GM12878 (cell line): ENCODE results near the gene DOCK9. TPM values are rescaled to one million over a fixed set of nuclear protein-coding genes. Genes with fewer than 3 reads are reported as not detected.

ENCODE experiments used
- ATAC-seq: fragments of 200-7000 bp; cut with Tn5 transposase; 3 replicates; pipeline ENCODE4 v1.9.1; 2020; ENCODE audit warnings: mild to moderate bottlenecking, moderate library complexity
- BruUV-seq: library from RNA; stranded (reverse); fragments of 400-500 nt; replicated peaks from 2 replicates; lab custom pipeline; 2021; lab: Mats Ljungman, UMichigan
- CTCF ChIA-PET: fragments of 300-600 bp; sonication (Branson Sonifier 250); formaldehyde crosslinking; extraction: SDS; loops from one replicate; lab custom pipeline; 2021; ENCODE audit warnings: inconsistent platforms; lab: Yijun Ruan, JAX
- POLR2A ChIA-PET: fragments of 350-600 bp; formaldehyde crosslinking; extraction: SDS; loops from one replicate; lab custom pipeline; 2021; ENCODE audit warnings: inconsistent platforms; lab: Charles Lee
- RAD21 ChIA-PET: fragments of 300-600 bp; sonication (Branson Sonifier 250); formaldehyde crosslinking; loops from one replicate; lab custom pipeline; 2023; ENCODE audit warnings: antibody characterized with exemption; ENCODE audit not compliant: unreplicated experiment; lab: Charles Lee
- SMC1A ChIA-PET: fragments of 300-600 bp; sonication (Branson Sonifier 250); formaldehyde crosslinking; loops from one replicate; lab custom pipeline; 2023; ENCODE audit not compliant: unreplicated experiment, uncharacterized antibody; lab: Charles Lee
- DNase-seq: peaks from one replicate; pipeline ENCODE4 v3.0.0-alpha.2; 2011; ENCODE audit warnings: low read depth, low spot score
- FAIRE-seq: peaks from 3 replicates; lab custom pipeline; 2011; peaks lifted over from hg19 to GRCh38; lab: Jason Lieb, UNC
- H2AFZ ChIP-seq: 2 replicates; pipeline ENCODE4 v1.6.0; 2011; ENCODE audit warnings: low read depth, low read length, control low read depth; ENCODE audit not compliant: control insufficient read depth
- H3K27ac ChIP-seq: 2 replicates; pipeline ENCODE4 v1.5.1; 2011; ENCODE audit warnings: control low read depth; ENCODE audit not compliant: control insufficient read depth, insufficient read depth
- H3K27me3 ChIP-seq, 2 experiments: replicated peaks in 1 of 2; 2 replicates each; pipeline versions ENCODE4 v1.6.0 to v1.6.1; 2011; ENCODE audit warnings: low read length in 1 of 2; ENCODE audit not compliant: control insufficient read depth in 2 of 2, insufficient read depth in 2 of 2
- H3K36me3 ChIP-seq, 2 experiments: 2 replicates each; pipeline ENCODE4 v1.5.1; 2011; ENCODE audit warnings: low read length in 1 of 2; ENCODE audit not compliant: control insufficient read depth in 2 of 2, insufficient read depth in 2 of 2
- H3K4me1 ChIP-seq: 2 replicates; pipeline ENCODE4 v1.6.1; 2011; ENCODE audit warnings: mild to moderate bottlenecking, low read length, moderate library complexity, mixed read lengths; ENCODE audit not compliant: control insufficient read depth, insufficient read depth
- H3K4me2 ChIP-seq: 2 replicates; pipeline ENCODE4 v1.6.0; 2011; ENCODE audit warnings: control low read depth; ENCODE audit not compliant: control insufficient read depth, insufficient read depth
- H3K4me3 ChIP-seq: fragments of 200-600 bp; sonication (generic); 2 replicates; pipeline ENCODE4 v1.5.1; 2016
- H3K79me2 ChIP-seq: 2 replicates; pipeline ENCODE4 v1.6.0; 2011; ENCODE audit warnings: low read length; ENCODE audit not compliant: control insufficient read depth, insufficient read depth
- H3K9ac ChIP-seq: 2 replicates; pipeline ENCODE4 v1.8.0; 2011; ENCODE audit warnings: low read length, control low read depth, mixed read lengths; ENCODE audit not compliant: control insufficient read depth, insufficient read depth
- H3K9me3 ChIP-seq: replicated peaks from 3 replicates; pipeline ENCODE4 v1.5.1; 2011; ENCODE audit warnings: mild to moderate bottlenecking, low read length; ENCODE audit not compliant: control insufficient read depth, insufficient read depth
- H4K20me1 ChIP-seq: 2 replicates; pipeline ENCODE4 v1.6.0; 2011; ENCODE audit not compliant: control insufficient read depth, insufficient read depth
- DPF2 ChIP-seq: fragments of 450-650 bp; IDR thresholded peaks from 2 replicates; pipeline ENCODE4 v1.6.1; 2017; ENCODE audit warnings: mild to moderate bottlenecking
- NBN ChIP-seq: fragments of 450-650 bp; IDR thresholded peaks from 2 replicates; pipeline ENCODE4 v1.6.1; 2016
- NR2C2 ChIP-seq: IDR thresholded peaks from 2 replicates; pipeline ENCODE4 v1.6.1; 2011; ENCODE audit warnings: borderline replicate concordance, low read depth; ENCODE audit not compliant: control insufficient read depth, insufficient read length
- PRDM15 ChIP-seq: fragments of 450-650 bp; formaldehyde crosslinking; IDR thresholded peaks from 2 replicates; pipeline ENCODE4 v1.4.0; 2020; ENCODE audit warnings: mild to moderate bottlenecking, moderate library complexity
- RCOR1 ChIP-seq: conservative IDR thresholded peaks from 2 replicates; pipeline ENCODE4 v1.6.1; 2012; ENCODE audit warnings: low read depth, low read length, improper control_type of control experiment
- RELB ChIP-seq: fragments of 450-650 bp; IDR thresholded peaks from 2 replicates; pipeline ENCODE4 v1.6.1; 2017; ENCODE audit warnings: low read depth, mild to moderate bottlenecking, moderate library complexity
- WGBS: methylation state at CpG from one replicate; pipeline ENCODE4 v1.1.6; 2016; ENCODE audit warnings: low lambda C conversion rate; ENCODE audit not compliant: insufficient replicate concordance, insufficient coverage; ENCODE audit errors: missing lambda C conversion rate; 5-methylcytosine and 5-hydroxymethylcytosine counted together
- in situ Hi-C: fragments of 300-500 bp; cut with MboI; formaldehyde crosslinking; loops from 9 replicates; pipeline ENCODE4 v1.14.3; 2018; ENCODE audit warnings: mixed read lengths
- intact Hi-C: fragments of 100-400 bp; cut with micrococcal nuclease; formaldehyde crosslinking; loops from one replicate; pipeline ENCODE4 v1.14.2; 2022; ENCODE audit not compliant: unreplicated experiment
- polyA plus RNA-seq, 11 experiments: library from polyadenylated mRNA; depleted of rRNA in 4 of 11; unstranded in 6 of 11; stranded (reverse) in 5 of 11; fragments of >200 nt; fragmentation: Nextera tagmentation in 4 of 11; fragmentation: Illumina TruSeq in 1 of 11; extraction: Ambion mirVana in 4 of 11; extraction: Trizol in 1 of 11; gene quantifications; 1 replicate in 1 of 11; 2 replicates in 10 of 11; pipeline versions ENCODE4 v1.2.1 to v1.2.3, GENCODE V29; 2011 to 2016; ENCODE audit warnings: inconsistent platforms in 2 of 11, missing spikeins in 2 of 11, low read depth in 1 of 11
- total RNA-seq, 4 experiments: library from RNA; depleted of rRNA in 3 of 4; stranded (reverse); fragments of >200 nt in 3 of 4; fragmentation: Illumina TruSeq in 1 of 4; extraction: Trizol in 1 of 4; gene quantifications; 2 replicates each; pipeline versions ENCODE4 v1.2.1 to v1.2.3, GENCODE V29; 2013 to 2021

Gene DOCK9
- total and polyA plus RNA-seq, 10 of the 15 experiments (the other 5 are each of a cell fraction or from before 2014, with no cell fraction given): 0.09 to 2.9 (median 0.74) TPM

- no TSS peak for BruUV-seq
- Histone ChIP-seq H3K36me3 (no peaks in the 10 kb centered on the region), H3K27ac (no peak overlapping the region), H4K20me1 (no peaks in the 10 kb centered on the region), H2AFZ (no peak overlapping the region), H3K9me3 (no peaks in the 10 kb centered on the region), H3K79me2 (no peaks in the 10 kb centered on the region), H3K4me3 (no peak overlapping the region), H3K4me1 (peaks cover 16% of the 10 kb centered on the region), H3K27me3 (0 out of 4 replicates have a peak, but pooled peaks cover 0 to 3% of the 10 kb centered on the region in 2 experiments), H3K9ac (no peak overlapping the region), H3K4me2 (no peak overlapping the region)
- intact Hi-C loops (no loop called here), in situ Hi-C loops (no loop called here)
- ChIA-PET POLR2A (interaction anchor here (1.4 kb wide), 1 partner anchor 12 kb away, joined by 3 read pairs; no protein-coding TSS in a partner anchor), RAD21 (no interaction called here), CTCF (no interaction called here), SMC1A (no interaction called here)
- WGBS: 51% methylated on average over 2 of the region's 2 CpGs
- TF ChIP-seq DPF2: no peak
- no peak for TF ChIP-seq PRDM15 (CRISPR knock-in tag)
- no peak for TF ChIP-seq RELB
- TF ChIP-seq NBN: no peak
- no peak for TF ChIP-seq NR2C2
- no peak for TF ChIP-seq RCOR1
- DNase-seq: no peak
- FAIRE-seq: no peak
- no peak for ATAC-seq
These were observed 22.3 kb upstream of the DOCK9 start for GRCh38 chr13:99000137-99000536.
